ENCODE data around the gene ALPL.

ALPL gene

DNA sequence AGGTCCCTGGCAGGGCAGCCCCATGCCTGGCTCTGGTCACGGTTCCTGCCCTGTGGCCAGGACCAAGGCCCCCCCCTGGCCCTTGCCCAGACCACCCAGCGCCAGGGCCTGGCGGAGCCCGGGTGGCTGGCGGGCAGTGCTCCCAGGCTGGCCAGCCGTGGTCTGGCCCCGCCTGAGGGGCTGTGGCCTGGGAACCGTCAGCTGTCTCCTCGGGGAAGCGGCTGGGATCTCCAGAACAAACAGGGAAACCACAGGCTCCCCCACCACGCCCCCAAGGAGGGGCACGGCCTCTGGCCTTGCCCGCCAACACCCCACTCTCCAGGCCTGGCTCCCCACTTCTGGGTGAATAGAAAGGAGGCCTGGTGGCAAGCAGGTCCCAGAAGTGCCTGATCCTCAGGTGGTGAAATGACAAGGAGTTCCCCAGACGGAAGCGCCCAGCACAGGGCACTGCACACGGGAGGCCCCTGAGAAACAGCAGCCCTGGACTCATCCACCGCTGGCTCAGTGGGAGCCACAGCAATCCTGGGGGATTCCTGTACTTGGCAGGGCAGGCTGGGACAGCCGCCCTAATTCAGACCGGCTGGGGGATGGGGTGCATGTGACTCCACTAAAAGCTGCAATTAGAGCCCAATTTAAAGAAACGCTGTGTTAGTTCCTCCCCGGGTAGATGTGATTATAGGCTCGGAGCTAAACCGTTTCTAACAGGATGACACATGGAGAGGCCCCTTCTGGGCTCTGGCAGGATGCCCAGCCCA, 81.1 kb downstream of the ALPL start:
- TF ChIP-seq, protein P1, sequence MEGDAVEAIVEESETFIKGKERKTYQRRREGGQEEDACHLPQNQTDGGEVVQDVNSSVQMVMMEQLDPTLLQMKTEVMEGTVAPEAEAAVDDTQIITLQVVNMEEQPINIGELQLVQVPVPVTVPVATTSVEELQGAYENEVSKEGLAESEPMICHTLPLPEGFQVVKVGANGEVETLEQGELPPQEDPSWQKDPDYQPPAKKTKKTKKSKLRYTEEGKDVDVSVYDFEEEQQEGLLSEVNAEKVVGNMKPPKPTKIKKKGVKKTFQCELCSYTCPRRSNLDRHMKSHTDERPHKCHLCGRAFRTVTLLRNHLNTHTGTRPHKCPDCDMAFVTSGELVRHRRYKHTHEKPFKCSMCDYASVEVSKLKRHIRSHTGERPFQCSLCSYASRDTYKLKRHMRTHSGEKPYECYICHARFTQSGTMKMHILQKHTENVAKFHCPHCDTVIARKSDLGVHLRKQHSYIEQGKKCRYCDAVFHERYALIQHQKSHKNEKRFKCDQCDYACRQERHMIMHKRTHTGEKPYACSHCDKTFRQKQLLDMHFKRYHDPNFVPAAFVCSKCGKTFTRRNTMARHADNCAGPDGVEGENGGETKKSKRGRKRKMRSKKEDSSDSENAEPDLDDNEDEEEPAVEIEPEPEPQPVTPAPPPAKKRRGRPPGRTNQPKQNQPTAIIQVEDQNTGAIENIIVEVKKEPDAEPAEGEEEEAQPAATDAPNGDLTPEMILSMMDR (IDR thresholded peaks at IDR 0.05; ENCODE audit: low read depth, low read length, missing control alignments) = no peak

DNA sequence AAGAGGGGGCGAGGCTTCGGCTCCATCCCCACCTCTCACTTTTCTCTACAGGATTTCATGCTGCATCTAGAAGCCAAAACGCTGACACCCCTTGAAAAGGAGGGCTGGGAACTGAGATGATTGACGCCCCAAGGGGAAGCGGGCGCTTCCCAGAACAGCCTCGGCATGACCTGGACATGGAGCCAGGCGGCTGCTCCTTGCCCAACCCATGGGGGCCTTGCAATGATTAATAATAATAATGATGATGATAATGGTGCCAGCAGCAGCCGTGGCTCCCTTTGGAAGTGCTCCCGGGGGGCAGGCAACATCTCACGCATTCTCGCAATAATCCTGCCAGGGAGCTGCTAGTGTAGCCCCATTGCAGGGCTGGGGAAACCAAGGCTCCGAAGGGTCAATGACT, 81.7 kb downstream of the ALPL start:
- no peak for DNase-seq (ENCODE audit: extremely low read depth, low read depth)
- TF ChIP-seq, protein P1 (IDR thresholded peaks at IDR 0.05; ENCODE audit: low read depth, low read length, missing control alignments) = no peak
- no peak overlapping the region for H3K4me3 ChIP-seq (replicated peaks; ENCODE audit: low read depth, low read length)

More for the DNA sequence above, 81.1 kb downstream of the ALPL start:
- no peak overlapping the region for H3K4me3 ChIP-seq (replicated peaks; ENCODE audit: low read depth, low read length)
- DNase-seq (ENCODE audit: extremely low read depth, low read depth) = no peak

DNA sequence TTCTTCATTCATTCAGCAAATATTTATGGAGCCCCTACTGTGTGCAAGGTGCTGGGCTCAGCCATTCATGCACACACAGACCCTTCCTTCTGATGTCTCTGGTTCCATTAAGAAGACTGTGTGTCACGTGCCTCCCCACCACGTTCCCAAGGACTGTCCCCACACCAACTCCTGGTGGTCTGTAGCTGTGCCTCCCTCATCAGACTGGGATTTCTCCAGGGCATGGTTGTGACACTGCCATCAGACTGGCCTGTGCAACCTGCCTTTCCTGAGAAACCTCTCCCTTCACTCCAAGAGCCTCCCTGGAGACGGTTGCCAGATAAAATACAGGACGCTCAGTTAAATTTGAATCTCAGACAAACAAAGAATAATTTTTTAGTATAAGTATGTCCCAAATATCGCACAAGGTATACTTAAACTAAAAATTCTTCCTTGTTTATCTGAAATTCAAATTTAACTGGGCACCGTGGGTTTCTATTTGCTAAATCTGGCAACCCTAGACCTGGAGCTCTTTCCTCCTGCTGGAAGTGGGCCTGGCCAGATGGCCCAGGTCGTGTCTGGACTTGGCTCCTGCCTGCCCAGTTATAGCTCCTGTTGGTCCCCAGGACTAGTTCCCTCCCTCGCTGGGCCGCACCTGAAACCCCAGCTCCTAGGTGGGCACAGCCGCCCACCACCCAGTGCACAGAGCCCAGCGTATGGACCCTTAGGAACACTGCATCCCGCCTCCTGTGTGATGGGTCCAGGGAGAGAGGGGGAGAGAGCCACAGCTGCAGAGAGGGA, 83.1 kb downstream of the ALPL start:
- no peak overlapping the region for H3K4me3 ChIP-seq (replicated peaks; ENCODE audit: low read depth, low read length)
- TF ChIP-seq, protein P1 (IDR thresholded peaks at IDR 0.05; ENCODE audit: low read depth, low read length, missing control alignments) = no peak
- no peak for DNase-seq (ENCODE audit: extremely low read depth, low read depth)

DNA sequence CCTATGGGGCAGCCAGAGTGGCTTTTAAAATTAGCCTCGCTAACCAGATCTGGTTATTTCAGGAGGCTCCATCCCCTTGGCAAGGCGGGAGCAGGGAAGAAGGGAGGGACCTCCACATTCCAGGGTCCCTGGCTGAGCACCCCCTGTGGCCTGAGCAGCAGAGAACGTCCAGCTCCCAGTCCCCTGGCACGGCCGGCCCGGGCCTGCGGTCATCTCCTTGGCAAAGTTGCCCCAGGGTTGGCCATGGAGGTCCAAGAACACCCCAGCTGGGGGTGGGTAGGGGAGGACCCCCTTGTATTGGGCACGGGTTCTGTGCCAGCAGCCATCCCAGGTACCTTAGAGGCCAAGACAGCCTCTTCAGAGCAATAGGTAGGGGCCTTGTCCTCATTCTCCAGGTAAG, 84.0 kb downstream of the ALPL start:
- DNase-seq (ENCODE audit: extremely low read depth, low read depth) = no peak
- TF ChIP-seq, protein P1 (IDR thresholded peaks at IDR 0.05; ENCODE audit: low read depth, low read length, missing control alignments) = no peak
- H3K4me3 ChIP-seq (replicated peaks; ENCODE audit: low read depth, low read length) = no peak overlapping the region

DNA sequence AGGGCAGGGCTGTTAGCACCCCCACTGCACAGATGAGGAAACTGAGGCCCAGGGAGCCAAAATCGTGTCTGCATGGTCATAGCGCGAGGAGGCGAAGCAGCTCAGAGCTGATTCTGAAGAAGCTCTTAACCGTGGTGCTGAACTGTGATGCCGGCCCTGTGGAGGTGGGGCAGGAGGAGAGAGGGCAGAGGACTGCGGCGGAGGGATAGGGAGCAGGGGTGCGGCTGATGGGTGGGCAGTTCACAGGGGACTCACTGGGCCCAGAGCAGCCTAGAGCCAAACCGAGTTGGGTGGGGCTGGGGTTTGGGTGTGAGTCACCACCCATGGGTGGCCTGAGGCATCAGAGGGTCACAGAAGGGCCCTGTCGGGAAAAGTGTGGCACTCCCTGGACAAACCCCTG, 85.3 kb downstream of the ALPL start:
- H3K4me3 ChIP-seq (replicated peaks; ENCODE audit: low read depth, low read length) = no peak overlapping the region
- DNase-seq (ENCODE audit: extremely low read depth, low read depth) = no peak
- TF ChIP-seq, protein P1 (IDR thresholded peaks at IDR 0.05; ENCODE audit: low read depth, low read length, missing control alignments) = no peak

DNA sequence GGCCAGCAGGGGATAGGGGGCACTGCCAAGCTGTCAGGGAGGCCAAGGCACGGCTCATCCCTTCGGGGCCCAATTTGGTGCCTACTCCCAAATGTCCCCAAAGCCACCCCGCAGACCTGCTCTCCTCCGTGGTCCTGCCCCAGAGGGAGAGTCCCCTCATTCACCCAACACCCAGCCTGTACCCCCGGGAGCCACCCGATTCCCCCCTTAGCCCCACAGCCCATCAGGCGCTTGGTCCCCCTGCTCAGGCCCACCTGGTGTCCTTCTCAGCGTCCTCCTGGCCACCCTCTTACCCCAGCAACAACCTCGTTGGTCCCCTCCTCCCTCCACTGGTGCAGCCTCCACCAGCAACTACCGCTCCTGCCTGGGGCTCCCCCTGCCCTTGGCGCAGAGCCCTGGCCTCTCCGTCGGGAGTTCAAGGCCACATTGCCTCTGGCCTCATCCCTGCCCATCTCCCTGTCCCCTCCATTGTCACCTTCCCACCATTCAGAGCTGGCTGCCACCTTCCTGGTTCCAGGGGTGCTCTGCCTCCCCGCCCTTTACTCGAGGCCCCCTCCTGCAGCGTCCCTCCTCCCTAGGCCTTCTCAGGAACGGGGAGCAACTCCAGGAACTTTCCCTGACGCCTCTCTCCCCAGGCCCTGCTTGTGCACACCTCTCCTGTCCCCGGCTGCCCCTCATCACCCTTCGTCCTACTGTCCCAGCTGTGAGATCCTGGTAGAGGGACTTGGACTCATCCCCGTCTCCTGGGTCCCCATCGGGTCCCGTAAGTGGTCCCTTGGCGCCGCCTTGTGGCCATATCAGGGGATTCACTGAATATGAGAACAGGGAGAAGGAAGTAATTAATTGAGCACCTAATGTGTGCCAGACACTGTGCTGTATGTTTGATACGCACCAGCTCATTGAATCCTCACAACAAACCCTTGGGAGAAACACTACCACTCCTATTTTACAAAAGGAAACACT, 86.0 kb downstream of the ALPL start:
- TF ChIP-seq, protein P1 (IDR thresholded peaks at IDR 0.05; ENCODE audit: low read depth, low read length, missing control alignments) = peak; percentile 80
- H3K4me3 ChIP-seq (replicated peaks; ENCODE audit: low read depth, low read length) = no peak overlapping the region
- peak; percentile 14 for DNase-seq (ENCODE audit: extremely low read depth, low read depth)
